SK-N-SH treated with all-trans-retinoic acid at 6 μM for 48 hours (cell line): ENCODE data around the gene SUPT3H.

Experiments used
- ATAC-seq: fragments of 200-7000 bp; cut with Tn5 transposase; 3 replicates; pipeline ENCODE4 v1.9.1; 2020; ENCODE audit warnings: mild to moderate bottlenecking, moderate library complexity
- ARNTL ChIP-seq: fragments of 450-650 bp; formaldehyde crosslinking; IDR thresholded peaks from 2 replicates; pipeline ENCODE4 v1.5.0; 2020; ENCODE audit warnings: low read depth, mild to moderate bottlenecking, moderate library complexity, borderline replicate concordance
- BACH2 ChIP-seq: fragments of 250-450 bp; sonication (Bioruptor Pico); IDR thresholded peaks from 2 replicates; pipeline ENCODE4 v1.9.0; 2021; ENCODE audit warnings: mild to moderate bottlenecking, borderline replicate concordance
- CSDC2 ChIP-seq: fragments of 250-450 bp; sonication (Bioruptor Pico); IDR thresholded peaks from 2 replicates; pipeline ENCODE4 v1.5.0; 2020; ENCODE audit warnings: mild to moderate bottlenecking, moderate library complexity
- ESRRG ChIP-seq: fragments of 250-450 bp; sonication (Bioruptor Pico); IDR thresholded peaks from 2 replicates; pipeline ENCODE4 v1.6.1; 2021; ENCODE audit warnings: mild to moderate bottlenecking
- GLIS3 ChIP-seq: fragments of 250-450 bp; sonication (Bioruptor Pico); IDR thresholded peaks from 2 replicates; pipeline ENCODE4 v1.5.0; 2020; ENCODE audit warnings: mild to moderate bottlenecking, moderate library complexity
- ISL1 ChIP-seq: fragments of 250-450 bp; sonication (Bioruptor Pico); IDR thresholded peaks from 2 replicates; pipeline ENCODE4 v2.1.2; 2022; ENCODE audit warnings: mild to moderate bottlenecking, moderate library complexity
- OSR1 ChIP-seq: fragments of 250-450 bp; sonication (Bioruptor Pico); IDR thresholded peaks from 2 replicates; pipeline ENCODE4 v1.8.0; 2022; ENCODE audit warnings: moderate library complexity, mild to moderate bottlenecking, inconsistent platforms
- PATZ1 ChIP-seq: fragments of 250-450 bp; sonication (Bioruptor Pico); IDR thresholded peaks from 2 replicates; pipeline ENCODE4 v1.8.0; 2020; ENCODE audit warnings: mild to moderate bottlenecking, moderate library complexity, borderline replicate concordance
- POU6F1 ChIP-seq: fragments of 250-450 bp; sonication (Bioruptor Pico); IDR thresholded peaks from 2 replicates; pipeline ENCODE4 v1.8.0; 2021; ENCODE audit warnings: low read depth, mild to moderate bottlenecking, moderate library complexity, borderline replicate concordance
- PPARA ChIP-seq: fragments of 250-450 bp; sonication (Bioruptor Pico); IDR thresholded peaks from 2 replicates; pipeline ENCODE4 v1.5.0; 2020; ENCODE audit warnings: mild to moderate bottlenecking, borderline replicate concordance
- RARB ChIP-seq: fragments of 250-450 bp; sonication (Bioruptor Pico); IDR thresholded peaks from 2 replicates; pipeline ENCODE4 v1.8.0; 2021; ENCODE audit warnings: mild to moderate bottlenecking, moderate library complexity
- SNAI2 ChIP-seq: fragments of 250-450 bp; sonication (Bioruptor Pico); IDR thresholded peaks from 2 replicates; pipeline ENCODE4 v1.5.0; 2020; ENCODE audit warnings: mild to moderate bottlenecking, moderate library complexity
- TCF4 ChIP-seq: fragments of 250-450 bp; sonication (Bioruptor Pico); IDR thresholded peaks from 2 replicates; pipeline ENCODE4 v1.8.0; 2021; ENCODE audit warnings: mild to moderate bottlenecking, moderate library complexity, borderline replicate concordance
- TSHZ2 ChIP-seq: fragments of 250-450 bp; sonication (Bioruptor Pico); IDR thresholded peaks from 2 replicates; pipeline ENCODE4 v1.5.0; 2020; ENCODE audit warnings: mild to moderate bottlenecking, moderate library complexity
- ZC3H10 ChIP-seq: fragments of 250-450 bp; sonication (Bioruptor Pico); IDR thresholded peaks from 2 replicates; pipeline ENCODE4 v1.5.1; 2021; ENCODE audit warnings: mild to moderate bottlenecking, moderate library complexity
- ZFP3 ChIP-seq: fragments of 250-450 bp; sonication (Bioruptor Pico); IDR thresholded peaks from 2 replicates; pipeline ENCODE4 v1.5.0; 2020; ENCODE audit warnings: mild to moderate bottlenecking, moderate library complexity
- ZFP30 ChIP-seq: fragments of 450-650 bp; formaldehyde crosslinking; IDR thresholded peaks from 2 replicates; pipeline ENCODE4 v1.5.0; 2022; ENCODE audit warnings: mild to moderate bottlenecking, moderate library complexity
- ZNF565 ChIP-seq: fragments of 450-650 bp; formaldehyde crosslinking; conservative IDR thresholded peaks from 2 replicates; pipeline ENCODE4 v1.5.0; 2020; ENCODE audit warnings: low read depth, mild to moderate bottlenecking, moderate library complexity
- ZNF70 ChIP-seq: fragments of 450-650 bp; formaldehyde crosslinking; IDR thresholded peaks from 2 replicates; pipeline ENCODE4 v1.5.0; 2020; ENCODE audit warnings: mild to moderate bottlenecking, moderate library complexity
- ZNF8 ChIP-seq: fragments of 450-650 bp; formaldehyde crosslinking; IDR thresholded peaks from 2 replicates; pipeline ENCODE4 v1.5.0; 2020; ENCODE audit warnings: mild to moderate bottlenecking, moderate library complexity
- TF ChIP-seq, protein P1 (sequence below): fragments of 250-450 bp; sonication (Bioruptor Pico); IDR thresholded peaks from 2 replicates; pipeline ENCODE4 v1.5.1; 2021; ENCODE audit warnings: mild to moderate bottlenecking, moderate library complexity
- TF ChIP-seq, protein P2 (sequence below): fragments of 250-450 bp; sonication (Bioruptor Pico); IDR thresholded peaks from 2 replicates; pipeline ENCODE4 v1.5.1; 2020; ENCODE audit warnings: low read depth, mild to moderate bottlenecking, moderate library complexity

SUPT3H gene

GRCh38 chr6:44931385-44931784 is 446.3 kb downstream of the SUPT3H start:
- no peak for ATAC-seq
- TF ChIP-seq PATZ1 (CRISPR knock-in tag) (no peak), TSHZ2 (CRISPR knock-in tag) (no peak), GLIS3 (no peak), ISL1 (no peak), ZNF70 (CRISPR knock-in tag) (no peak), ZNF8 (CRISPR knock-in tag) (no peak), CSDC2 (CRISPR knock-in tag) (no peak), RARB (CRISPR knock-in tag) (no peak), ESRRG (CRISPR knock-in tag) (no peak), TCF4 (no peak), ZNF565 (CRISPR knock-in tag) (no peak), ZFP30 (CRISPR knock-in tag) (no peak), ZC3H10 (no peak), SNAI2 (CRISPR knock-in tag) (no peak), ZFP3 (no peak), POU6F1 (CRISPR knock-in tag) (no peak), ARNTL (CRISPR knock-in tag) (no peak)
- TF ChIP-seq, protein P1, sequence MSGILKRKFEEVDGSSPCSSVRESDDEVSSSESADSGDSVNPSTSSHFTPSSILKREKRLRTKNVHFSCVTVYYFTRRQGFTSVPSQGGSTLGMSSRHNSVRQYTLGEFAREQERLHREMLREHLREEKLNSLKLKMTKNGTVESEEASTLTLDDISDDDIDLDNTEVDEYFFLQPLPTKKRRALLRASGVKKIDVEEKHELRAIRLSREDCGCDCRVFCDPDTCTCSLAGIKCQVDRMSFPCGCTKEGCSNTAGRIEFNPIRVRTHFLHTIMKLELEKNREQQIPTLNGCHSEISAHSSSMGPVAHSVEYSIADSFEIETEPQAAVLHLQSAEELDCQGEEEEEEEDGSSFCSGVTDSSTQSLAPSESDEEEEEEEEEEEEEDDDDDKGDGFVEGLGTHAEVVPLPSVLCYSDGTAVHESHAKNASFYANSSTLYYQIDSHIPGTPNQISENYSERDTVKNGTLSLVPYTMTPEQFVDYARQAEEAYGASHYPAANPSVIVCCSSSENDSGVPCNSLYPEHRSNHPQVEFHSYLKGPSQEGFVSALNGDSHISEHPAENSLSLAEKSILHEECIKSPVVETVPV (CRISPR knock-in tag) = no peak
- TF ChIP-seq, protein P2, sequence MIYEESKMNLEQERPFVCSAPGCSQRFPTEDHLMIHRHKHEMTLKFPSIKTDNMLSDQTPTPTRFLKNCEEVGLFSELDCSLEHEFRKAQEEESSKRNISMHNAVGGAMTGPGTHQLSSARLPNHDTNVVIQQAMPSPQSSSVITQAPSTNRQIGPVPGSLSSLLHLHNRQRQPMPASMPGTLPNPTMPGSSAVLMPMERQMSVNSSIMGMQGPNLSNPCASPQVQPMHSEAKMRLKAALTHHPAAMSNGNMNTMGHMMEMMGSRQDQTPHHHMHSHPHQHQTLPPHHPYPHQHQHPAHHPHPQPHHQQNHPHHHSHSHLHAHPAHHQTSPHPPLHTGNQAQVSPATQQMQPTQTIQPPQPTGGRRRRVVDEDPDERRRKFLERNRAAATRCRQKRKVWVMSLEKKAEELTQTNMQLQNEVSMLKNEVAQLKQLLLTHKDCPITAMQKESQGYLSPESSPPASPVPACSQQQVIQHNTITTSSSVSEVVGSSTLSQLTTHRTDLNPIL (CRISPR knock-in tag) = no peak

DNA sequence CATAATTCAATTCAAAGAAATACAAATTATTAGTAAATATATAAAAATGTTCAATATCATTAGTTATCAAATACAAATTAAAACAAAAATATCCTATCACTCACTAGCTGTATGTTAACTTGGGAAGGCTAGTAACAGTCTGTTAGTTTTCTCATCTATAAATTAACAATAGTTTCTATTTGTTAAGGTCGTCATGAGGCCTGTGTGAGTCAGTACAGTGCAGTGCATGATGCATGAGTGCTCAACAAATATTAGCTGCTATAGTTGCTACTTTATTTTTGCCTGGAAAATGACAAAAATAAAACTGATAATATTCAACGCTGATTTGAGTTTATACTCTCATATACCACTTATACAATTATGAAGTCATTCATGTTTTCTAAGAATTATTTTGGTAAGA is 451.2 kb downstream of the SUPT3H start:
- TF ChIP-seq ISL1 = no peak
- no peak for TF ChIP-seq PATZ1 (CRISPR knock-in tag)
- TF ChIP-seq ZFP30 (CRISPR knock-in tag) = no peak
- no peak for TF ChIP-seq ARNTL (CRISPR knock-in tag)
- TF ChIP-seq PPARA (CRISPR knock-in tag) = no peak
- TF ChIP-seq SNAI2 (CRISPR knock-in tag) = no peak
- no peak for TF ChIP-seq ZFP3
- no peak for TF ChIP-seq ZNF565 (CRISPR knock-in tag)
- TF ChIP-seq TCF4 = no peak
- TF ChIP-seq CSDC2 (CRISPR knock-in tag) = no peak
- no peak for TF ChIP-seq POU6F1 (CRISPR knock-in tag)
- TF ChIP-seq BACH2 (CRISPR knock-in tag) = no peak
- TF ChIP-seq ZNF8 (CRISPR knock-in tag) = no peak
- TF ChIP-seq RARB (CRISPR knock-in tag) = no peak
- no peak for TF ChIP-seq OSR1 (CRISPR knock-in tag)
- TF ChIP-seq ZC3H10 = no peak
- no peak for TF ChIP-seq ESRRG (CRISPR knock-in tag)
- TF ChIP-seq, protein P1 (CRISPR knock-in tag) = no peak
- TF ChIP-seq ZNF70 (CRISPR knock-in tag) = no peak
- no peak for TF ChIP-seq GLIS3
- no peak for ATAC-seq
